ENCODE measurements around the gene KHDC4.

The KHDC4 gene

GRCh38 chr1:155983191-155984024 is 49.2 kb upstream of the KHDC4 start (continued):
- TF ChIP-seq ZNF518A (tag by site-specific recombination; conservative IDR thresholded peaks at IDR 0.05; ENCODE audit: low read depth) (peak; percentile 45; the same call in 1 of the 2 replicates), ZNF548 (tag by site-specific recombination; IDR thresholded peaks at IDR 0.05) (no peak), ZEB2 (tag by site-specific recombination; IDR thresholded peaks at IDR 0.05) (peak; percentile 97), ZNF324 (tag by site-specific recombination; IDR thresholded peaks at IDR 0.05) (peak; percentile 87), ZNF449 (tag by site-specific recombination; IDR thresholded peaks at IDR 0.05) (peak; percentile 66; the same call in 1 of the 2 replicates), ZNF561 (tag by site-specific recombination; IDR thresholded peaks at IDR 0.05; ENCODE audit: borderline replicate concordance) (peak; percentile 97), ZNF175 (tag by site-specific recombination; IDR thresholded peaks at IDR 0.05) (no peak), KLF10 (tag by site-specific recombination; IDR thresholded peaks at IDR 0.05) (no peak), ZNF221 (tag by site-specific recombination; IDR thresholded peaks at IDR 0.05; ENCODE audit: borderline replicate concordance) (0 out of 2 replicates have a peak, but pooled peaks have one; percentile 18), ZNF521 (tag by site-specific recombination; IDR thresholded peaks at IDR 0.05) (no peak), SP7 (tag by site-specific recombination; IDR thresholded peaks at IDR 0.05) (peak; percentile 85), ZNF18 (tag by site-specific recombination; IDR thresholded peaks at IDR 0.05) (no peak), ZNF24 (tag by site-specific recombination; IDR thresholded peaks at IDR 0.05) (peak; percentile 89), ZFP41 (tag by site-specific recombination; IDR thresholded peaks at IDR 0.05; ENCODE audit: borderline replicate concordance) (no peak), ZNF266 (tag by site-specific recombination; IDR thresholded peaks at IDR 0.05; ENCODE audit: low read depth) (no peak), ZSCAN18 (tag by site-specific recombination; IDR thresholded peaks at IDR 0.05) (no peak), ZNF138 (tag by site-specific recombination; IDR thresholded peaks at IDR 0.05; ENCODE audit: borderline replicate concordance) (no peak), ZNF214 (tag by site-specific recombination; IDR thresholded peaks at IDR 0.05; ENCODE audit: borderline replicate concordance) (no peak), PATZ1 (tag by site-specific recombination; IDR thresholded peaks at IDR 0.05) (peak; percentile 97), ZBTB20 (tag by site-specific recombination; IDR thresholded peaks at IDR 0.05) (peak; percentile 98), ZNF311 (tag by site-specific recombination; IDR thresholded peaks at IDR 0.05; ENCODE audit: borderline replicate concordance) (no peak), PRDM10 (tag by site-specific recombination; IDR thresholded peaks at IDR 0.05) (peak; percentile 94), ZNF701 (tag by site-specific recombination; IDR thresholded peaks at IDR 0.05) (no peak)

All from HEK293 (cell line).